HL-60/S4 treated with phorbol 12-myristate 13-acetate at 8.2 ng/mL for 4 days and 3 days (cell line): ENCODE measurements around the gene FGFR2.

Experiments used
- in situ Hi-C: fragments of 300-500 bp; cut with MboI; formaldehyde crosslinking; loops from 2 replicates; pipeline ENCODE4 v1.15.0; 2022; ENCODE audit warnings: low sequenced_read_pairs

FGFR2 gene

DNA sequence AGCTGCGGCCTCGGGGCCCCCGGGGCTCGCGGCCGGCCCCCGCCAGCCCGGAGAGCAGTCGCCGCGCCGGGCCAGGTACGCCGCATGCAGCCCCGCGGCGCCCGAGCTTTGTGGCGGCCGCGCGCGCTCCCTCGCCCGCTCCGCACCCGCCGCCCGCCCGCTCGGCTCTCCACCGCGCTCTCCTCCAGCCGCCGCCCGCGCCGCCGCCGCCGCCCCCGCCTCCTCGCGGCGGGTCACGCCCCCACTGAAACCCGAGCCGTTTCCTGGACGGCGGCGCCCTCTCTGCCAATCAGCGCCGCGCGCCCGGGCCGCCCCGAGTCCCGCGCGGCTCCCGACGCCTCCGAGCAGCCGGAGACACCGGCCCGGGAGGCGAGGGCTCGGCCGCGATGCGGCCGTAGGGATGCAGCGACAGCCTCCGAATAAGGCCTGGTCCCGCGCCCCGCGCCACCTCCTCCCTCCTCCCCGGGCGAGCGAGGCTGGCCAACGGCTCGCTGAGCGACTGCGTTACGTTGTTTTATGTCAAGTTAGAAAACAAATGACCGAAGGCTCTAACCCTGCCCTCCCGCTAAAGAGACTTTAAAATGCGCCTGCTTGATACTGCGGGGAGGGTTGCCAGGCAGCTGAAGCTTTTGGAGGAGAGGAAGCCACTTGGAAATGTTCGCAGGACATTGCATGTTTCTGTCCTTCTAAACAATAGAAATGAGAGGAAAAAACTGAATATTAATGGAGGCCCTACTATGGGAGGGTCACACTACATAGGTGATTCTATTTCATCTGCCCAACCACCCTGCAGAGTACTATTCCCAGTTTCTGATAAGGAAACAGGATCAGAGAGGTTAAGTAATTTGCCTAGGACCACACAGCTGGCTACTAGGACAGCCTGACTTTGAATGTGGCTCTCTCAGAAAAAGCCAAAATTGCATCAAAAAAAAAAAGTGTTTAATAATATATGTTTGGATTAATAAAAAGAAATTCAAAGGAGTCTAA is at the start of gene FGFR2:
FGFR2 (minus strand) TSS at position 182 of the 987 bp plus-strand sequence. CDS start 4,627 bp downstream, outside the sequence.
- in situ Hi-C loops = no loop called here

DNA sequence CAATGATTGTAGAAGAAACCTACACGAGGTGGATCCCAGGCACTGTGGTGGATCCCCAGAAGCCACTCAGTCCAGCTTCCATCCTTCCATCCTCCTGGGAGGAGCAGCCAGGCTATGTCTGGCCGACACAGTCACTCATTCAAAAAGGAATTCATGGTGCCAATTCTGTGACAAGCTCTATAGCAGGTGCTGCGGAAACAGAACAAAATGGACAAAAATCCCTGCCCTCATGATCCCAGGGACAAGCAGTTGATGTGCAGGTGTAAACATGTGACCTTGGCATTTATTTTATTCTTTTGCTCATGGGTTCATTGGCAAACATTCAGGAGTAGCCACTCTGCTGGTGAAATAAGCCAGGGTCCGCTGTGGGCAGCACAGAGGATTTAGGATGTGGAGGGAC is 49.2 kb upstream of the FGFR2 start:
- in situ Hi-C loops = no loop called here

DNA sequence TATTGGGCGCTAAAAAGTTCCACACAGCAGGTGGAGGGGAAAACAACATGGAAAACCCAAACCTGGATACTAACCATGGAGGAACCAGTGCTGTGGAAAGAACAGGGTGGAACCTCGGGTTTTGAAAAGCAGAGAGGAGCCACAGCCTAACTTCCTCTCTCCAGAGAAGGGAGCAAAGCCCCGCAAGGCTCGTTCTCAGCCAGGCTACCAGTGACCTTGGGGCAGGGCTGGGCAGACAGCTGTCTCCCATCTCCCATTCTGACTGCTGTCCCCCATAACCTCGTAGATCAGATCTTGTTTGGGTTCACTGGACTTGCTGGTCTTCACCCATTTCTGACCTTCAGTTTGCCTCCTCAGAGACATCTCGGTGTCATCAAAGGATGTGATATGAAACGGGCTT is 47.5 kb upstream of the FGFR2 start:
- in situ Hi-C loops = no loop called here

DNA sequence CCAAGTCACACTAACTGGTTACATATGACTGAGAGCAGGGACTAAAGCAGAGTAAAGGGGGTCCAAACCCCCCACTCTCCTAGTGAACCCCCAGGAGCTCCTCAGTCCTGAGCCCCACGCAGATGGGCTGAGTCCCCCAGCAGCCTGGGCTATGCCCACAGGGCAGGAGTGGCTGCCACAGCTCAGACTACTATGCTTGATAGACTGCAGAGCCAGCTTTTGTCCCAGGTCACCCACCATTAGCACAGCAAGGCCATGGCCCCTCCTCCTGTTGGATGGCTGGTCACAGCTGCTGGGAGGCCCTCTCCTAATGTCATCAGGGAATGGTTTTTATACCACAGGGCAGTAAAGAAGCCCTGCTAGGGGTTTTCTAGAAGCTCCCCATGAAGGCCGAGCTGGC is 46.3 kb upstream of the FGFR2 start:
- in situ Hi-C loops = no loop called here

DNA sequence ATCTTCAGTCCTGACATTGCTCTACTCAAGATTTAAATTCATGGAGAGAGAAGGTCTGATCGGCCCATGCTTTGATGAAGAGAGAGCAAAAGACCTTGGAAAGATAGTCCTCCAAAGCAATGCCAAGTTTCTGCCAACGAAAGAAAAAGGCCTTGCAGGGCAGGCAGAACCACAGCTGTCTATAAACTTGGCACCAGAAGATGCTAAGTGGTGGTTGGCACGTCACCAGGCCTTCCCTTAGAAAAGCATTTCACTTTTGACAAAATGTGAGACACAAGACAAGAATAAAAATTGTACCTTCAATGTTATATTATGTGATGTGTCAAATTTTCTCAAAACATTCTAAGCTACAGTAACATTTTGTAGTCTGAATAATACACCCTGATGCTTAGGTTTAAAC is 42.0 kb upstream of the FGFR2 start:
- in situ Hi-C loops = no loop called here

DNA sequence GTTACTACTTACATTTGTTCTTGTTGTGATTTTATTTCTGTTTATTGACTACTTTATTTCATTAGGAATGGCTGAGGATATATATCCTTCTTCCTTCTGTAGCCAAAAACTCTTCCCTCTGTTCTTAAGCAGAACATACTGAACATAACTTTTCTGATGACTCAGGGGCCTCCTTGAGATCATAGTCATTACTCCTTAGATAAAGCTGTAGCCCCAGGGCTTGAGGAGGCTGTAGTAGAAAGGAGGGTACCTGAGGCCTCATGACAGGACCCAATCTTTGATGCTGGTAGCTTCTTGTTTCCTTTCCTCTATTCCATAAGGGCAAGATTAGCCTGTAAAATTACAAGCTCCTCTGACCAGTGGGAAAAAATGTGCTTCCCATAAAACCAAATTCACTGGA is 41.2 kb upstream of the FGFR2 start:
- in situ Hi-C loops = no loop called here

DNA sequence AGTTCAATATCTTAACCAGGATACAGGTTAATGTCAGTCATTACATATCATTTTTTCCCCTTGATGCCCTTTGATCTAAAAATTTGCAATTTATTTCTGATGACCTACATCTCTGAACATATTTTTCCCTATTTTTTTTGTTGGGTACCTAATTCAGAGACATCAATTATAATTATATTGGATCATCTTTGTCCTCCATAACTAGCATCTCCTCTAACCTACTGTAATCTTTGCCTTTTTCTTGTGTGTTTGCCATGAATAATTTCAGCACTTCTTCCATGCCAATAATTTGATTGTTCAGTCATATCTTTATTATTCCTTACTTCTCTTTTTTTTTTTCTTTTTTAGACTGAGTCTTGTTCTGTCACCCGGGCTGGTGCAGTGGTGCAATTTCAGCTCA is 39.2 kb upstream of the FGFR2 start:
- in situ Hi-C loops = no loop called here

DNA sequence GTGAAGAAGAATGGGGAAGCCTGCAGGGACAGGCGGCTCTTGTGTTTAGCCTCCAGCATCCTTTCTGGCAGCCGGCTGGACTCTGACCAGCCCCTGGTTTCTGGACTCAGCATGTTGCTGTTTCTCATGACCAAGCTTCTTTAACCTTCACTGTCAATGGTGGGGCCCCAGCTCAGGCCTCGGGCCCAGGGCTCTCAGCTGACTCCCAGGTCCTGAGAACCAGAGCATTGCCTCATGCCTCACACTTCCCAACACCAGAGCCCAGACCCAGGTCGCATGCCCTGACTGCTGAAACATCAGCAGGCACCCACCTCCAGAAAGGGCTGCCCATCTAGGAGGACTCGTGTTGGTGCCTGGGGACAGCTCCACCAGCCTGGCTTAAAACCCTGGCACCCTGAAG is 34.8 kb upstream of the FGFR2 start:
- in situ Hi-C loops = no loop called here

DNA sequence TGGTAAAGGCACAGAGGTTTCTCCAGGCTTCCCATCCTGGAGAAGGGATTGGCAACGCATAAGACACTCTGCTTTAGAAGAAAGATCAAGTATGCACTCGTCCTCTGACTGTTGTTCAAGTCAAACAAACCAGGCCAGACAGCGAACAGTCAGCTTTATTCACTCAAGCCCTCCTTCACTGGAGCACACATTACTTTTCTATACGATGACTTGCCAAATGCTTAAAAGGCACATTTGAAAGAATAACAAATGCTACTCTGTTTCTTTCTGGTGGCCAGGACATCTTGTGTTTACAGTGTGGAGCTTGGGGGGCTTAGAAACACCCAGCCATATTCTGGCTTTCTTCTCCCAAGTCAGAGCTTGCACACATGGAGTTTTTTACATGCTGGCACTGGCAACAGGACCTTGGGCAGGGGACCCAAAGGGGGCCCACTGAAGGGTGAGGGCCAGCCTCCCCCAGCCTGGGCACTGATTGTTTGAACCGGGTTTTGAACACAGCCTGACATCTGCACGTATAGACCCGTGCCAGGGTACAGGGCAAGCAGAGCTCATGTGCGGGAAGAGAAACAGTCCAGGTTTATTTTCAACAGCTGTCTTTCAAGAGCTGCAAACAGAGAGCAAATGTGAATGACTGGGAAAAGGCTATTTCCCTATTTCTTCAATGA is 33.3 kb upstream of the FGFR2 start:
- in situ Hi-C loops = no loop called here

DNA sequence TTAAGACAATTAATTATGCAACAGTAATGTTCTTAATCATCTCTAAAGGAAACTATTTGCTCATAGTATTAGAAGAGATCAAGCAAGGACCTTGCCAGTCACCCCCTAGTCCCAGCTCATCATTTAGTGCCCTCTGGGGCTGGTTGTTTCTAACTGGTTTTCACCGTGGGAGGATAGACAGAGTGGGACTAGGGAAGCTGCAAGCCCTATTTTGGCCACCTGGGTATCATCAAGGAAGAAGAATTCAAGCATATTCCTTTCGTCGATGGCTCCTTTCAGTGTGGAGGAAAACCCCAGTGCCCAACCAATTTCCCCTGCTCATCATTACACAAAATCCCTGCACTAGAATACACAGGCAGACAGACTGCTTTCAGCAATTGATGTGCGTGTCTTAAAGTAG is 30.6 kb upstream of the FGFR2 start:
- in situ Hi-C loops = no loop called here

DNA sequence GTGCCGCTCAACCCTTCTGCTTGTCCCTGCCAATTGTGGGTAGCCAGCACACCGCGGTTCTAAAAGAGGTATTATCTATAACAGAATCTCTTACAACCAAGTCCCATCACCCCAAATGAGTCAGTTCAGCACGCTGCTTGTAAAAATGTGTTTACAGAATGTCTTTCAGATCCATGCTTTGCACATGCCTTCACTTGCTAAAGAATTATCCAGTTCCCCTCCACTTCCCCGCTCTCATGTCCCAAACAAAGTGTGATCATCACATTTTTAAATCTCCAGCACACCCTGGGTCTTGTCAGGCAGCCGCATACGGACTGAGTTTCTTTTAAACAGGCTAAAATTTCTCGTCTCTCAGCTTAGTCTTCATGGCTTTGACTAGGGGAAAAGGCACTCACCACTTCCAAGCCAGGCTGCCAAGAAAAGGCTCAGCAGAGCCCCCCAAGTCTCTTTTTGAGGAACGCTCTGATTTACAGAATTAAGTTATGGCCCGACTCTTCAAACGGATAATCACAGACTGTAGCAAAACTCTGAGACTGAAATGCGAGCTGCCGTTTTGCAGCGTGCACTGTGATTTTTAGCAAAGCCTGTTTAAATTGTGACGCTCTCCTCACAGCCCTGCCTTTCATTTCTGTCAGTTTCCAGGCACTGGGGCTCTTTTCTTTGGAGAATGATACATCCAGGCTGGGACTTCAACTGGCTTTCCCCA is 29.8 kb upstream of the FGFR2 start:
- in situ Hi-C loops = no loop called here

DNA sequence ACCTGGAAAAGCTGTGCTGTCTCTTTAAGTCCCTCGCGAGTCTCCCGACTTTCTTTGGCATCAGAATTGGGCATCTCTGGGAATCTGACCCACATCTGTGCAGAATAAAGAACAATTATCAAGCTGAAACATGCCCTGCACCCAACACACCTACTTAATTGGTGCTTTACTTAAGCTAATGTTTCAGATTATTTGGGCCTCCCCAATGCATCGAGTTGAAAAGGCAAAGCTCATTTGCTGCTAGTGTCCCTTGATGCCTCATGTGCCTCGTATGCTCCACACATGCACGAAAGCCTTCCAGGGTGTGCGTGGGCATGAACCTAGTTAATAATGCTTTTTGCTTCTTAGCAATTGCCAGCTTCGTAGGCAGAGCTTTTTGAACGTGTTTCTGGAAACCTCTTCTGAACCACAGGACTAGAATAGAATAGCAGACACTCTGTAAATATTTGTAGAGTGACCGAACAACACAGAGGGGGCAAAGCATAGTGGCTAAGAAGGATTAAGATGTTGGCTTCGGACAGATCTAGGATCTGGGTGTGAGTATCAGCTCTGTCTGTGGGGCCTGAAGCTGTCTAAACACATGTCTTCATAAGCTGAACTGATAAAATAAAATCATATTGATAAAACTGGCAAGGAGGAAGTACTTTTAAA is 26.7 kb upstream of the FGFR2 start:
- in situ Hi-C loops = no loop called here

DNA sequence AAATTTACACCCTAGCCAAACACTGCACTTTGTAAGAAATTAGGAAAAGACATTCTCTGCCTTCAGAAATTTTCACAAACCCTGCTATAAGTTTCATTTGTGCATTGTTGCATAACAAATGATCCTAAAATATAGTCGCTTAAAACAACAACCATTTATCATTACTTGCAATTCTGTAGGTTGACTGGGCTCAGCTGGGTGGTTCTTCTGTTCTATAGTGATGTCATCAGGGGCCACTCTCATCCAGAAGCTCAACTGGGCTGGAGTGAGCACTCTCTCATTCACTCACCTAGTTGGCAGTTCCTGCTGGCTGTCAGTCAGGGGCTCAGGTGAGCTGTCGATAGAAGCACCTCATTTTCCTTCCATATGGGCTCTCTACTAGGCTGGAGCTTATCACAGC is 20.7 kb upstream of the FGFR2 start:
- in situ Hi-C loops = no loop called here

DNA sequence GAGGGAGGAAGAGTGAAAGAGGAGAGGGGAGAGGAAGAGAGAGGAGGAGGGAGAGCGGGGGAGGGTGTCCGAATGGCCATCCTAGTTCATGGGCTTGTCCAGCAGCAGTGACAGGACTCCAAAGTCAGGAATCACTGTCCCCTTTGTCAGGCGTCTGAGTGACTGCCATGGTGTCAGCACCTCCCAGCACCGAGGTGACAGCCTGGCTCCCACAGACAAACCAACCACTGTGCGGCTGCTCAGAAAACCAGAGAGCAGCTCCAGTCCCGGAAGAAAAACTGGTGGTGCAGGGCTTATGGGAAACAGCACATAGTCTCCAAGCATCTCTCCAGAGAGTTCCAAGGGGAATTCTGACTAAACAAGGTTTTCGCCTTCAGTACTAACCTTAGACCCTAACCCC is 18.9 kb upstream of the FGFR2 start:
- in situ Hi-C loops = no loop called here

DNA sequence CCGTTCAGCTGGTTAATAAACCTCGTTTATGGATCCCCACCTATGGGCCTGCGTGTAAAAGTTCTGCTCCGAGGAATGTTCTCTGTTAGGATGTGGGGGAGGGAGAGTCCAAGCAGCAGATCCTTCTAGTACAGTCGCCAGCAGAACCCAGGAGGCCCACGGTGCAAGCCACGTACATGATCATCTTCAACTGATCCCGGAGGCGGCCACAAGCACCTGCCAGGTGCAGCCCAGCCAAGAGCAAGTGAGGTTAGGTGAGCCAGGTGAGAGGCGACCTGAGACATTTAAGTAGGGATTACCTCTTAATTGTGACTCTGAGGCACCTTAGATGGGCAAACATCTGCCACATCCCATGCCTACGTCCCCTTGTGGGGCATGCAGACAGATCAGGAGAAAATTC is 18.0 kb upstream of the FGFR2 start:
- in situ Hi-C loops = no loop called here

DNA sequence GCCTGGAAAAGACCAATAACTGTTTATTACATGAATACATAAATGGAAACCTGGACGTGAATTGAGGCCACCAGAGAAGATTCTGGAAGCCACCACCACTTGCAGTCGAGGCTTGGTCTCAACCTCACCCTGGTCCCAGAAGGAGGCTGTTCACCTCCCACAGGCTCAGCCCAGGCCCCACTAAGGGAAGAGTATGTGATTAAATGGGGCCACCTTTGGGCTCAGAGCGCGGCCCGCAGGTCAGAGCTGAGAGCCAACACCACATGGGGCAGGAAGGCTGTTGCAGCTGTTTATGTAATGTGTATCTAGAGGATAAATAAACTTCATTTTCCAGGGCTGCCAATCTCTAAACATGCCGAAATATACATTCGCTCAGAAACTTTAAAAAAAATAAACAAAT is 17.6 kb upstream of the FGFR2 start:
- in situ Hi-C loops = no loop called here

DNA sequence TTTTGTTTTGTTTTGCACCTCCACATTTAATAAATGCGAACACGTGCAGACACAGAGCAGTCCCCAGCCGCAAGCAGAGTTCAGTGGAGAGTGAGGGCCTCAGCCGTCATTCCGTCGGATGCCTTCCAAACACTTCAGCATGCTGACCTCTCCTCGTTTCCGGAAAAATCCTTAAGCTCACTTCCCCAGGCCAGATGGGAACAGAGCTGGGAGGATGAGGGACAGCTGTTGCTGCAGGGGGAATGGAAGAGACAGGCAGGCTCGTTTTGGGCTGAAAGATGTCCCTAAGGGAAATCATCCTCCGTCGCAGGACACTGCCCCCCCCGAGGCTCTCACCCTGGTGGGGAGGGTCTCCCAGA is 17.2 kb upstream of the FGFR2 start:
- in situ Hi-C loops = no loop called here

DNA sequence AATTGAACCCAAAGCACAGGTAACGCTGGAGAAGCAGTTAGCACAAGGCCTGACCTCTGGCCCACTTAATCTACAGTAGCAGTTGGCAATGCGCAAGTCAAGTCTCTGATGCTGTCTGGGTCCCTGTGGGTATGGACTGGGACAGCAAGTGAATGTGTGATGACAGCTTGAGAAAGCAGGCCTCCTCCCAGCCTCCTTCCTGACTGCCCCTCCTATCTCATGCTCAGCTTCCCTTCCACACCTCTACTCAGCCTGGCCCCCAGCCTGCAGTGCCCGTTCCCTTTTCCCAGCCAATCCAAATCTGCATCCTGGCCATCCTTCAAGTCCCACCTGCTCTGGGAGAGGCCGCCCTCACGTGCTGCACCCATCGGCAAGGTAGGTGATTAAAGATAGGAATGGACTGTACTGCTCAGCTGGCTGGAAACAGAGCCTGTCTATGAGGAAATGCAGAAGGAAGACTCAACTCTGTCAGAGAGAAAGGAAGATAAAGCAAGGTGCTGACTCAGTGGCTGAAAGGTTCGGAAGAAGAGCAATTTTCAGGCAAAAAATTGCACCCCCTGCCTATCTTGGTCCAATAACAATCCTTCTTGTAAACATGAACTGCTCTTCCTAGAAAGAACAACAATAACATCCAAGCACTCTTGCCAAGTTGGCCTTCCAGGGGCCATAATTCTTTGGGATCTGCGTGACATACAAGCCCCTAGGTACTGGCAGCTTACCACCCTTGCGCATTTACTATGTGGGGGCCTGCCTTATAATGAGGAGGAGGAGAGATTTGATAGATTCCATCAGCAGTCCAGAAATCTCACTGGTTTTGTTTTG is 16.6 kb upstream of the FGFR2 start:
- in situ Hi-C loops = no loop called here

DNA sequence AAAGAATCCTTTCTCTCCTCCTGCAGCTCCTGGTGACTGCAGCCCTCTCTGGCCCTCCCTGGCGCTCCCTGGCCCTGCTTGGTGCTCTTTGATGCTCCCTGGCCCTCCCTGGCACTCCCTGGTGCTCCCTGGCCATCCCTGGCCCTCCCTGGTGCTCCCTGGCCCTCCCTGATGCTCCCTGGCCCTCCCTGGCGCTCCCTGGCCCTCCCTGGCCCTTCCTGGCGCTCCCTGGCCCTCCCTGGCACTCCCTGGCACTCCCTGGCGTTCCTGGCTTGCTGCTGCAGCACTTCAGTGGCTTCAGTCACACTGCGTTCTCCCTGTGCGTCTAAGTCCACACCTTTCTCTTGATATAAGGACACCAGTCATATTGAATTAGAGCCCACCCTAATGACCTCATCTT is 15.2 kb upstream of the FGFR2 start:
- in situ Hi-C loops = no loop called here

DNA sequence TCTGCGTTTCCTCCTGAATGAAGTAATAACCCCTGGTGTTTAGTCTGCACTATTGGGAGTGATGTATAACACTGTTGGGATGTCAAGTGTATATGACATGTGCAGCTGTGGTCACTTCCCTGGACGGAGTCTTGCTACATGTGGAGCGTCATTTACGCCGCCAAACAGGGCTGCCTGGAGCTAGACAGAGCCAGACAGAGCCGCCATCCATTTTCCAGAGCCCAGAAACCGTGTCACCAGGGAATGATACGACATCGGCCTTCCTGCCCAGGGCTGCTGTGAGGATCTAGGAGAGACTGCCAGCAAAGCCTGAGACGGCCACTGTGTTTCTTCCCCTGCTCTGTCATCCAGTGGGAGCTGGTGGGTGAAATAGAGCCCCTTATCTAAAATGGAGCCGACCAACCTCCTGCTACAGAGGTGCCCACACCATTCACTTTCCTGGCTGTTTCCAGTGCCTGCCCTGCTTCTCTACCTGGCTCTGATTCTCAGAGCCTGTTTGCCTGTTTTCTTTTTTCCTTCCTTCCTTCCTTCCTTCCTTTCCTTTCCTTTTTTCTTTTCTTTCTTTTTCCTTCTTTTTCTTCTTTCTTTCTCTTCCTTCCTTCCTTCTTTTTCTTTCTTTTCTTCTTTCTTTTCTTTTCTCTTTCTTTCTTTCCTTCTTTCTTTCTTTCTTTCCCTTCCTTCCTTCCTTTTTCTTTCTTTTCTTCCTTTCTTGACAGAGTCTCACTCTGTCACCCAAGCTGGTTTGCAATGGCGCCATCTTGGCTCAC is 13.3 kb upstream of the FGFR2 start:
- in situ Hi-C loops = no loop called here
